Upper lobe of left lung (tissue), 4 donors: ENCODE data around the gene LRP1.

Experiments used
- CTCF ChIP-seq, 6 experiments: fragments of 450-650 bp in 4 of 6; fragments of 200-600 bp in 2 of 6; sonication (generic) in 2 of 6; IDR thresholded peaks; one replicate each; pipeline ENCODE4 v1.5.1; 2016 to 2019; ENCODE audit warnings: antibody characterized with exemption in 6 of 6
- POLR2A ChIP-seq, 4 donors: fragments of 450-650 bp; IDR thresholded peaks; one replicate each; pipeline ENCODE4 v1.5.1; 2016 to 2017; ENCODE audit warnings: antibody characterized with exemption in 4 of 4, mild to moderate bottlenecking in 2 of 4
- POLR2AphosphoS5 ChIP-seq, 2 donors: sonication (generic); formaldehyde crosslinking; IDR thresholded peaks; one replicate each; pipeline ENCODE4 v1.5.1; 2017; ENCODE audit warnings: antibody characterized with exemption in 2 of 2

GRCh38 chr12:57235728-57236131, 107.4 kb downstream of the LRP1 start:
- TF ChIP-seq CTCF (IDR thresholded peaks at IDR 0.05) (no peak), POLR2A (IDR thresholded peaks at IDR 0.05) (no peak), POLR2AphosphoS5 (IDR thresholded peaks at IDR 0.05) (no peak)
